ENCODE results near the gene COL16A1.

The COL16A1 gene

DNA sequence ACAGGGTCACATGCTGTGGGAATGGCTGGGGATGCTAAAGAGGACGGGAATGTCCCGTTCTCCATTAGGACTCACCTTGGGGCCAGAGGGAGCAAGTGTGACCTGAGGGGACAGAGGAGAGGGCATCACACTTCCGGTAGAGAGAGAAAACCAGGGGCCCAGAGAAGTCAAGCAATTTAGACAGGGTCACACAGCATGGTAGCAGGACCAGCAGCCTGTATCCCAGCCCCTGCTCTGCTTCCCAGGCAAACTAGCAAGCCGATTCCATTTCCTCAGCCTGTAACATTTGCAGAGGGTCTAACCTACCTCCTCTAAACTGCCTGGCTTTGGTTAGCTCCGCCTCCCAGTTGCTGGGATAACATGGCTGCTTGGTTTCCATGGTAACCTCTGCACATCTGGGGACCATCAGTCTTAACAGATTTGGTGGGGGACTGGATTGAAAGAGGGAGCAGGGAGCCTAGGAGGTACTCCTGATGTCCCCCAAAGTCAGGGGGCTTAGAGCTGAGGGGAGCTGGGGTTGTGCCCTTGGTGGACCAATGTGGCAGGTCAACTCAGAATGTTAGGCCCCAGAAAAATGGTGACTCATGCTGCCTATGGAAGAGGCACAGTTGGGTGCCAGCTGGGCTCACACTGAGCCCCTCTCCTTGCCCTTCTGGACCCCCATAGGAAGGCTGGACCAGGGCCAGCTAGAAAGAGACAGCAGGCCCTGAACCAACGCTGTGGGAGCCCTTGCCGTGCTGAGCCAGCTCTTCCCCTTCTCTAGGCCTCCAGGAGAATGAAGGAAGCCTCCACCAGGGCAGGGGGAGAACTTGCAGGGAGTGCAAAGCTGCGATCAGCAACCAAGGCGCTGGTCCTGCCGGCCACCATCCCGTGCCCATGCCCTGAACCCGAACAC, 9.5 kb downstream of the COL16A1 start:
- no peak for DNase-seq
- intact Hi-C loops (cut with DNase I), result no loop called here

- intact Hi-C loops (cut with DNase I), result no loop called here
These were observed 10.6 kb downstream of the COL16A1 start for GRCh38 chr1:31693231-31693630.

DNA sequence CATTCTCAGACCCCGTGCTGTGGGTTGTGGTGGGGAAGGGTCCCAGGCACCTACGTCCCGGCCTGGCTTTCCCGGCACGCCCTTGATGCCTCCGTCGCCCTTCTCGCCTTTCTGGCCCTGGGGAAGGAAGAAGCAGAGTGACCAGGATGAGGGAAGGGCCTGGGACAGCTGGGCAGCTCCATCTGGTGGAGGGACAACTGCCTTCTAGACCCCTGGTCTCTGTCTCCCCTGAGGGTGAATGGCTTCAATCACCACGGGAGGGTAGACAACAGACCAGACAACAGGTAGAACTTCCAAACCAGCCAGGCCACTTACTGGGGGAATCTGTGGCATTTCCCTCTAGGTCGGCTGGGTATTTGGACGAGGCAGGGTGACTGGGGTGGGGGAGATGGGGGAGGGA, 11.9 kb downstream of the COL16A1 start:
- DNase-seq, result no peak
- intact Hi-C loops (cut with DNase I), result no loop called here

More at GRCh38 chr1:31693231-31693630, 10.6 kb downstream of the COL16A1 start:
- DNase-seq, result no peak

DNA sequence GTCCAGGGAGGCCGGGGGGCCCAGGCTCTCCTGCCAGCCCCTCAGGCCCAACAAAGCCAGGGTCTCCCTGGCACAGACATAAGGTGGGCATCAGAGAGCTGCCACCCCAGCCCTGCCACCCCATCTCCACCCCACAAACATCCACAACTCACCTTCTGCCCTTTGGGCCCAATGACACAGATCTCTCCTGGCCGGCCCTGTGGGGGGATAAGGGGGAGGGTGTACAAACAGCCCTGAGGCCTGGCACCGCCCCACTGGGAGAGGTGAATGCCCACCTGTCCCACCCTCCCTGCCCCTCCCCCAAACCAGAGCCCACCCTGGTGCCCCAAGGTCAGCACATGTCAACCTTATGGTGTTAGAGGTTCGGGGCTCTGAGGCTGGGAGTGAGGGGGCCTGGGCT, 12.4 kb downstream of the COL16A1 start:
- no peak for DNase-seq
- intact Hi-C loops (cut with DNase I), result no loop called here

DNA sequence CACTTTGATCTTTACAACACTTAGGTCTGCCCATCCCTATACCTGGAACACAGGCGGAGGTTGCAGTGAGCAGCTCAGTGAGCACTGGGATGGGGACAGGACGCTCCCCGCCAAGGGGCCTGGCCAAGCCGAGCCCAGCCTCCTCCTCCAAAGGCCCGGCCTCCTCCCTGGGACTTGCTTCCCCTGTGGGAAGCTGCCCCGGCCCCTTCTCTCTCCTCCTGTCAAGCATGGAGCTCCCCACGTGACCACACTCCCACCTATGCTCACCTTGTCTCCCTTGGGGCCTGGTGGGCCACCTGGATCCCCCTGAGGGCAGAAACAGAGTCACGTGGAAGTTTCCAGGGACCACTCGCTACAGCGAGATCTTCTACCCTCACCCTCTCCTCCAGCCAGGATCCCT, 12.9 kb downstream of the COL16A1 start:
- intact Hi-C loops (cut with DNase I), result no loop called here
- DNase-seq, result no peak

GRCh38 chr1:31689854-31690253, 14.0 kb downstream of the COL16A1 start:
- no peak for DNase-seq
- intact Hi-C loops (cut with DNase I), result no loop called here

DNA sequence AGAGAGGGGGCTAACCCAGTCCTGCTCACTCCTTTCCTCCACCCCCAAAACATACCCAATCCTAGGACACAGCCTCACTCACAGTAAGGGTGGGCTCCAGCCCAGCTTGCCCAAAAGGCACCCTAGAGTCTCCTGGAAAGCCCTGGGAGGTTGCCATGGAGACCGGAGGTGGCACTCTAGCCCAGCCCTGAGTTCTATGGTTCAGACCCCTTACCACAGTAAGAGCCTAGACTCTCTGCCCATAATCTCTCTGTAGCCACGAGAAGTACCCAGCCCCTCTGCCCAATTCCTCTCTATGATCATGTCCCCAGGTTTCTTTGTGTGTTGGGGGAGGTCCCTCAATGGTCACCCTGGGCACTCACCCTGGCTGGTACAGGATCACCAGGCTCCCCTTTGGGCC, 14.4 kb downstream of the COL16A1 start:
- intact Hi-C loops (cut with DNase I), result no loop called here
- no peak for DNase-seq

GRCh38 chr1:31688233-31688918, 15.4 kb downstream of the COL16A1 start:
- DNase-seq, result no peak
- intact Hi-C loops (cut with DNase I), result no loop called here

GRCh38 chr1:31687601-31688000, 16.2 kb downstream of the COL16A1 start:
- intact Hi-C loops (cut with DNase I), result no loop called here
- DNase-seq, result no peak

DNA sequence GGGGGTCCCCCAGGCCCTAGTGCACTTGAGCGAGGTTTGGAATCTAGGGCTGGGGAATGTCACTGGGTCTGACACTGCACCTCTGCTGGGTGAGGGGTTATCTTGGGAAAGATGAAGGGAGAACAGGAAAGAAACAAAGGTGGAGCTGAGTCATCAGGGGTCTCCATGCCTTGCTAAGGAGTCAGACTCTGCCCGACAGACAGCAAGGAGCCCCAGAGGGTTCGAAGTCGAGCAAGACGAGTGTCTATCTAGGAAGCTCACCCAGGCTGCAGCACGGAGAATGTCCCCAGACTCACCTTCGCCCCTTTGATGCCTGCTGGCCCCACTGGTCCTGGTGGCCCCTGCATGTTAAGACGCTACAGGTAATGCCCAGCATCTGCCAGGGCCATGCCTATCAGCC, 18.0 kb downstream of the COL16A1 start:
- DNase-seq, result no peak
- intact Hi-C loops (cut with DNase I), result no loop called here

GRCh38 chr1:31683997-31684396, 19.8 kb downstream of the COL16A1 start:
- DNase-seq, result no peak
- intact Hi-C loops (cut with DNase I), result no loop called here

DNA sequence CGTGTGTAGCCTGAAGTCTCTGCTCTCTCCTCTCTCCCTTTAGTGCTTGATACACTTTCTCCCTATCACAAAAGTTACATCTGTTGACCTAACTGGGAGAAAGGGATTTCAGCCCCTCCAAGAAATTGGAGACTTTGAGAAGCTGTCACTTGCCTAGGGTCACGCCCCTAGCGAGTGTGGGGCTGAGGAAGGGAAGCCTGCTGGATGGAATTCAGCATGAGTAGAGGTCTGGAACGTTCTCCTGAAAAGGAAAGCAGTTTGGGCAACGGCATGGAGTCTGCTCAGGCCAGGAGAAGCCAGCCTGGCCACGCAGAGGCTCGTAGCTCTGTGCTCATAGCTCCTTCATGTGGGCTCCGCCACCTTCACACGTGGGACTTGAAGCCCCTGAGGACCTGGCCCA, 22.4 kb downstream of the COL16A1 start:
- intact Hi-C loops (cut with DNase I), result no loop called here
- DNase-seq, result no peak

DNA sequence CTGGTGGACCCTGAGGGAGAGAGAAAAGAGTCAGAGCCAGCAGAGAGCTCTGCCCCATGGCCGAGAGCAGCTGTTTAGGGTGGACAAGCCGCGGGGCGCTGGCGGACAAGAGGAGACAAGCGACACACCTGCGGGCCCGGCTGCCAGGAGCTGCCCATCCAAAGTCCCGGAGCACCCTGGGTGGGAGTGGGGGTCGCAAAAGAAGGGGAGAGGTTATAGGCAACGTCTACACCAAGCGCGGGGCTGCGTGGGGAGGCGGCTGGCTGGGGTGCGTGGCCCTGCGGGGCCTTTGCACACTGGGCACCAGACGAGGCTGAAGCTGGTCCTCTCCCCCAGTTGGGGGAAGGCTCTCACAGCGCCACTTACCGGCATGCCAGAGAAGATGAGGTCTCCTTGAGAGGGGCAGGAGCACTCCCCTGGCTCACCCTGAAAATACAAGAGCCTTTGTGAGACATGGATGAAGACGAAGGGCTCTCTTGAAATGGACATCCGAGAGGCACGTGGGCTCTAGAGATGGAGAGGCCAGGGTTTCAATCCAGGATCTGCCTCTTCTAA, 24.1 kb downstream of the COL16A1 start:
- intact Hi-C loops (cut with DNase I), result no loop called here
- DNase-seq, result no peak

DNA sequence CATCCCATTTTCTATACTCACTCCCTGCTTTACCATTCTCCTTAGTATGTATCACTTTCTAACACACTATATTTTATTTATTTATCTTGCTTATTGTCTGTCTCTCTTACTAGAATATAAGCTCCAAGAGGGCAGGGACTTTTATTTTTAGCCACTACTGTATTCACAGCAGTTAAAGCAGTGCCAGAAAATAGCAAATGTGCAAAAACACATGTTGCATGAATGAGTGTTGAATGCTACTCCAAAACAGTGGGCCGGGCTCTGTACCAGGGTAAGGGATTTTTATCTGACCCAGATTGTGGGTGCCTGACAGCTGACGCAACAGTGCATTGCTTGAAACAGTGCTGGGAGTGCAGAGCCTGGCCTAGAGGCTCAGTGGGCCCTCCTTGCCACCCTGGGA, 24.7 kb downstream of the COL16A1 start:
- intact Hi-C loops (cut with DNase I), result no loop called here
- DNase-seq, result no peak

GRCh38 chr1:31678681-31679080, 25.1 kb downstream of the COL16A1 start:
- no peak for DNase-seq
- intact Hi-C loops (cut with DNase I), result no loop called here

DNA sequence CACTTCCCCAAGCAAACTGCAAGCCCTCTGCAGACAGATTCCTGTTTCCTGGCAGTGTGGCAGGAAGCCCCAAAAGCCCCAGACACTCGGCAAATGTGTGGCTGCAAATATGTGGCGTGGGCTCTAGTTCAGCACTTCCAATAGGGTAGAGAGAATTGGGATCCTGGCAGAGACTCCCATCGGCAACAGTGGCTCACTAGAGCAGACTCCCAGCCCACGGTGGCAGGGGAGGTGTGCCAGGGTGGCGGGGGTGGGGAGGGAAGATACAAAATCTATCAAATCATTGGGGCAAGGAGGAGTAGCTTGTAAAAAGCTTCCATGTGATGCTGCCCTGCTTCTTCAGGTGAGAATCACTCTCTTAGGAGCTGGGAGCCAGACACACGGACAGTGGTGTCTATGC, 25.9 kb downstream of the COL16A1 start:
- peak in 23 of 42 donors; percentile 25 to 66 (median 44) for DNase-seq
- intact Hi-C loops (cut with DNase I), result no loop called here

DNA sequence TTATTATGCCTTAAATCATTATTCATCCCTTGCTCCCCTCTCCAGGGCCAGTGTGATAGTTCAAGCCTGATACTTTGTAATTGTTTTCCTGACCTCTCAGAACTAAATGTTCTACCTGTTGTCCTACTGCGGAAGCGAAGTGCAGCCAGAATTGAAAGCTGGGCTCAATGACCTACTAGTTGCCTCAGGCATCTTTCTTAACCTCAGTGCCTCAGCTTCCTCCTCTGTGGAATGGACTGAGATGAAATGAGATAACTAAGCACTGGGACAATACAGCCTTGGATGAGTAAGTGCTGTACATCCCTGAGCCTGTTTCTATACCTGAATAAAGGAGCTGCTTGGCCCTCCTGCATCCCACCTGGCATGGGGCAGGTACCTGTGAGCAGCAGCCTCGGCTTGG, 26.4 kb downstream of the COL16A1 start:
- intact Hi-C loops (cut with DNase I), result no loop called here
- no peak for DNase-seq

DNA sequence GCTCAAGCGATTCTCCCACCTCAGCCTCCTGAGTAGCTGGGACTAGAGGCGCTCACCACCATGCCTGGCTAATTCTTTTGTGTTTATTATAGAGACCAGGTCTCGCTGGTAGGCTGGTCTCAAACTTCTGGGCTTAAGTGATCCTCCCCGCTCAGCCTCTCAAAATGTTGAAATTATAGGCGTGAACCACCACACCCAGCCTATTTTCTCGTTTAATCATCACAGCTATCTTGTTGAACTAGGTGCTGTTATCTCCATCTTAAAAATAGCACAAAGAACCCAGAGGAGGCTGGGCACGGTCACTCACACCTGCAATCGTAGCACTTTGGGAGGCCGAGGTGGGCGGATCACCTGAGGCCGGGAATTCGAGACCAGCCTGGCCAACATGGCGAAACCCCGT, 28.1 kb downstream of the COL16A1 start:
- no peak for DNase-seq
- intact Hi-C loops (cut with DNase I), result no loop called here

DNA sequence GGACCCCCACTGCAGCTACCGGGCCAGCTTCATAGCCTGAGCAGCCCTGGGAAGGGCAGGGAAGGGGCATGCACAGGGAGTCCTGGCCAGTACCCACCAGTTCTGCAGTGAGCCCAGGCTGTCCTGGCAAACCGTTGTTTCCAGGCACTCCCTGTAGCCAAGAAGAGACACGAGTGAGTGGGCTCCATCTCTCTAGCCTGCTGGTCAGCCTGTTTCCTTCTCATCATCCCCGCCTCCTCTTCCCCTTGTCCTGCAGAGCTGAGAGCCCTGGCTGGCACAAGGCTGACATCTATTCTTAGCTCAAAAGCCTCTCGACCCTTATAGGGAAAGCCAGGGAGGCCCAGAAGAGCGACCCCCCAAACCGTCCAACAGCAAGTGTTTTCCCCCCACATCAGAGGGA, 28.7 kb downstream of the COL16A1 start:
- no peak for DNase-seq
- intact Hi-C loops (cut with DNase I), result no loop called here

DNA sequence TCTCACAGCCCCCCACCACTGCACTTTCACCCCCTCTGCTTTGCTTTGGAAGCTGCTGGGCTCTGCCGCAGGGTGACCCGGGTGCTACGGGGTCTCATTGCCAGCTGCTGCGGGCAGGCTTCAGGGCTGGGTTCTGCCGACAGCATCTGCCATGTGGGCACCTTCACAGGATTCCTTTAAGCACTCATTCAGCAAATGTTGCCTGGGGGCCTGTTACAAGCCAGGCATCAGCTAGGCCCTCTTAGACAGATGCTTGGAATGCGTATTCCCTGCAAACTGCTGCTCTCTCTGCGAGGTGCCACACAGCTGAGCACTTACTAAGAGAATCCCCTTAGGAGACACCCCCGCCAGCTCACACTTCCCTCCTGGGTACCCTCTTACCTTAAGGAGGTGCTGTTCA, 29.2 kb downstream of the COL16A1 start:
- intact Hi-C loops (cut with DNase I), result no loop called here

More for the DNA sequence above, 29.2 kb downstream of the COL16A1 start:
- DNase-seq, result no peak
